ENCODE measurements around the gene HDAC10.

The HDAC10 gene, protein sequence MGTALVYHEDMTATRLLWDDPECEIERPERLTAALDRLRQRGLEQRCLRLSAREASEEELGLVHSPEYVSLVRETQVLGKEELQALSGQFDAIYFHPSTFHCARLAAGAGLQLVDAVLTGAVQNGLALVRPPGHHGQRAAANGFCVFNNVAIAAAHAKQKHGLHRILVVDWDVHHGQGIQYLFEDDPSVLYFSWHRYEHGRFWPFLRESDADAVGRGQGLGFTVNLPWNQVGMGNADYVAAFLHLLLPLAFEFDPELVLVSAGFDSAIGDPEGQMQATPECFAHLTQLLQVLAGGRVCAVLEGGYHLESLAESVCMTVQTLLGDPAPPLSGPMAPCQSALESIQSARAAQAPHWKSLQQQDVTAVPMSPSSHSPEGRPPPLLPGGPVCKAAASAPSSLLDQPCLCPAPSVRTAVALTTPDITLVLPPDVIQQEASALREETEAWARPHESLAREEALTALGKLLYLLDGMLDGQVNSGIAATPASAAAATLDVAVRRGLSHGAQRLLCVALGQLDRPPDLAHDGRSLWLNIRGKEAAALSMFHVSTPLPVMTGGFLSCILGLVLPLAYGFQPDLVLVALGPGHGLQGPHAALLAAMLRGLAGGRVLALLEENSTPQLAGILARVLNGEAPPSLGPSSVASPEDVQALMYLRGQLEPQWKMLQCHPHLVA

GRCh38 chr22:50250555-50251476 is at the start of gene HDAC10:
Gene HDAC10, minus strand, starts transcription at chr22:50251265. Its CDS starts 233 bp downstream, at chr22:50251032.
- DNase-seq, result no peak

- no peak for DNase-seq
These were observed 49.7 kb upstream of the HDAC10 start for GRCh38 chr22:50300620-50301257.

DNA sequence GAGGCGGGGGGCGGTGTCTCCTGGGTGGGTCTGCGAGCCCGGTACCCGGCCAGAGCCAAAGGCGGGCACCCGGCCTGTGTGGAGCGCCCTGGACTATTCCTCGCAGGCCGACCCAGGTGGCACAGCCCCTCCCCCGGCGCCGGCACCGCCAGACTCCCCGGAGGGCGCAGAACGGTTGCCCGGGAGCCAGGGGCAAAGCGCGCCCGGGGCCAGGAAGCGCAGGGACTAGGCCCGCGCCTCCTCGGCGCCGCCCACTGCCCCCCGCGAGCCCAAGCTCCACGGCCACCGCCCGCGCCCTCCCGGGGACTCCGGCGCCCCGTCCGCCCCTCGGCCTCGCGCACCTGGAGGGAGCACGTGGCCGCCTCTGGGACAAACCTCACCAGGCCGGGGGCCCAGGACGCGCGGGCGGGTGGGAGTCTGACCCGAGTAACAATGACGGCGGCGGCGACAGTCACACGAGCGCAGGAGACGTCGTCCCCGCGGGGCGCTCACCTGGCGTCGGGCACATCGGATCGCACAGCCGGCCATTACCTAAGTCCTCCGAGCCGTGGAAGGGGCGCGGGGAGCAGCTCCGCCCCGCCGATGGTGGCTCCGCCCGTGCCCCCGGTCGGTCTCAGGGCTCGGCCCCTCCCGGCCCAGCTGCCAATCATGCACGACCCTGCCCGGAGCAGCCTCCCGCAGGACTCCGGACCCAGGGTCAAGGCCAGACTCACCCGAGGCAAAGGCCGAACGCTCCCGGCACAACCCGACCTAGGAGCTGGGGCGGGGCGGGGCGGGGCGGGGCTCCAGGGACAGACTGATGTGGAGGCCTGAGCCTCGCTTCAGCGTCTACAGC is 48.9 kb upstream of the HDAC10 start:
- no peak for DNase-seq

DNA sequence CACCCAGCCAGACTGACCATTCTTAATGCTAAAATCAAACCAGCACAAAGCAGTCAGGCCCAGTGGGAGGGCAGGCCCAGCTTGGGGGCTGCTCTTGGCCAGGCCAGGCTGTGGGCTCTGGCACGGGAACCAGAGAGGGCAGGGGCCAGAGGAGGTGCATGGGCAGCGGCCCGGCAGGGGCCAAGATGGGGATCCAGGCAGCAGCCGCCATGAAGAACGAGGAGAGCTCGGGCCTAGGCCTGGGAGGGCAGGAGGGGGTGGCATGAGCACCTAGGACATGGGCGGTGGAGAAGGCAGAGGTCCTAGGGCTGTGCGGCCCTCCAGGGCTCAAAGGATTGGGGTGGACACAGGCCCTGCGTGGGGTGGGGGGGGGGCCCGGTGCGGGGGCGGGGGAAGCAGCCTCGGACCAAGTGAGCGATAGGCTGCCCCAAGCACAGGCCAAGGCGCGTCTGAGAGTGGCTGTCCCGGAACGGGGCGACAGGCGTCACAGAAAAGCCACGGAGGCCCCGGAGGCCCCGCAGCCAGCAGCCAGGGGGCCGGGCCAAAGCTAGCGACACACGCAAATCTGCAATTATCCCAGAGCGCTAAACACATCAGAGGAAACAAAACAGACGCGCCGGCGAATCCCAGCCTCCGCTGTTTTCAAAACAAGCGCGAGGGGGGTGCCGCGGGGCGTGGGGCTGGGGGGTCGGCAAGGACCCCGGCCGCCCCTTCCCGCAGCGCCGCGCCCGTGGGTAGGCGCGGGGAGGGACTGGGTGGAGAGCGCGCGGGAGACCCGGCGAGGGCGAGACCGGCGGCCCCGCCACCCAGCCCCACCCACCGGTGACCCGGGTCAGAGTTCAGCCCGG is 48.1 kb upstream of the HDAC10 start:
- DNase-seq, result no peak

DNA sequence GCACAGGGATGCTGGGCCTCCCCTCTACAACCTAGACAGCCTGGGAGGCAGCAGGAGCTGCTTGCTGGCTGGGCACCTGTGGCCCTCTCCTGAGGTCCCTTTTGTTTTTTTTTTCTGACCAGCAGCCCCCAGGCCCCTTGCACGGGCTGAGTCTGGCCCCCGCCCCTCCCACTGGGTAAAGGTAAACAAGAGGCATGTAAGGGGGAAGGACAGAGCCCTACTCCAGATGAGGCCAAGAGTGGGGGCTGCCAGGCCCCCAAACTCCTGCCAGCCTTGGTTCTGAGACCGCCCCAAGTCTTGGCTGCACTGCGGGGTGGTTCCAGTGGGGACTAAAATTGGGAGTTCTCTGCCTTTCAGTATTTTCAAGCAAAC is 47.2 kb upstream of the HDAC10 start:
- no peak for DNase-seq

GRCh38 chr22:50297510-50298265 is 46.6 kb upstream of the HDAC10 start:
- no peak for DNase-seq

DNA sequence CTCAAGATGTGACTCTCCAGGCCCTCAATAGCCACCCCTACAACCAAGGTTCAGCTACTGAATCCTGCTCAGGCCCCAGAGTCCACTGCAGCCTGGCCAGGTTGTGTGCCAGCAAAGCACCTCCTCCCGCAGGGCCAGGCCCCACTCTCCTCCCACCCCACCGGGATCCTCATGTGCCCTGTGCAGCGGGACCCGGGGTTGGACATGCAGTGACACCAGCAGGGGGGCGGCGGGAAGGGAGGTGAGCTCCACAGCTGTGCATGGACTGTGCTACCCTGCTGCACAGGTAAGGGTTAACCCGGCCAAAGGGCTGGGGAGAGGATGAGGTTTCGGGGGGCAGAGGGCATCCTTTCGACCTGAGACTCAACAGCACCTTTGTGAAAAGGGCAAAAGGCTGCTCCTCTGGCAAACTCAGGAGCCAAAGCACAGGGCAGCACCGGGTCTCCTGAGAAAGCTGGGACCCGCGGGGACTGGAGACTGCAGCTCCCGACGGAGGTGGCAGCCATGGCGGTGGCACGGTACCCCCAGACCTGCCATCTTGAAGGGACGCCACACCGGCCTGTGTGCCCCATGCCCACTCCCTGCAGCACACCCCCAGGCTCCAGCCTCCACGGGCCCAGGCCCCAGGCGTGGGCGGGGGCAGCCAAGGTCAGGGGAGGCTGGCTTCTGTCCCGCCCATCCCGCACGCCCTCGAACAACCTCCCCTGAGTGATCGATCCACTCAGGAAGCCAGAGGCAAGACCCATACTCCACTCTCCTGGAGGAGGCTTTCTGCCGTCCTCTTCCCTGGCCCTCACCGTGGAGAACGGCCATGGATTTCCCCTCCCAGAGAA is 45.8 kb upstream of the HDAC10 start:
- DNase-seq, result no peak

GRCh38 chr22:50294319-50294656 is 43.2 kb upstream of the HDAC10 start:
- no peak for DNase-seq

DNA sequence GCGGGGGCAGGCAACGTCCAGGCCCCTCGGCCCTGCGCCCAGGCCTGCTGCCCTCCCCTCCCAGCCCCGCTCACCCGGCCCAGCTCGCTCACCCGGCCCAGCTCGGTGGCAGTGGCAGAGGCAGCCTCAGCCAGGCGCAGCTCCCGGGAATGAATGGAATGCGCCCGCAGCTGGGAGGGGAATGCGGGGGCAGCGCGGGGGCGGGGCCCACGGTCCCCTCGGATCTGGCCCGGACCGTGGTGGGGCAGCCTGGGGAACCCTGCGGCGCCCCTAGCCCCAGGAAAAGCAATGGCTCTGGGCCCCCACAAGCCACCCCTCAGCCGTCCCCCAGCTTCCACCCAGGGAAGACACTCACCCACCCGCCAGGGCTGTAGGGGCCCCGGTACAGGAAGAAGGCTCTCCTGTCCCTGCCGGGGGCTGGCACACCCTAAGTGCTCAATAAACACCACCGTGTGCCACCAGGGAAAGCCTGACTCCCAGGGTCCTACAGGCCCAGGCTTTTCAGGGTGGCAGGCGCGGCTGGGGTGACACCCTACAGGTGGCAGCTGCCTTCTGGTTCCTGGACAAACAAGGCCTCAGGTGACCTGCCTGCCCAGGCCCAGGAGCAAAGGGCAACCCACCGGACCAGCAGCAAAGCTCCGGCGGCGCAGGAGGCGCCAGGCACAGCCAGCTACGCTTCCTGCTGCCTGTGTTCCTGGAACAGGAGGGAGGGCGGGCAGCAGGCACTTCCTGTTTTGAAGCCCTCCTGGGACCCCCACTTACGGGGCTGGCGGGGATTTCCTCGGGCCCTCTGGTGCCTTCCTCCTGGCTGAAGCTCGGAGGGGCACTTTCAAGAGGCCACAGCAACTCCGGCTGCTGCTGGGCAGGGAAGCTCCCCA is 42.6 kb upstream of the HDAC10 start:
- no peak for DNase-seq

- no peak for DNase-seq
These were observed 41.8 kb upstream of the HDAC10 start for GRCh38 chr22:50292643-50293440.

DNA sequence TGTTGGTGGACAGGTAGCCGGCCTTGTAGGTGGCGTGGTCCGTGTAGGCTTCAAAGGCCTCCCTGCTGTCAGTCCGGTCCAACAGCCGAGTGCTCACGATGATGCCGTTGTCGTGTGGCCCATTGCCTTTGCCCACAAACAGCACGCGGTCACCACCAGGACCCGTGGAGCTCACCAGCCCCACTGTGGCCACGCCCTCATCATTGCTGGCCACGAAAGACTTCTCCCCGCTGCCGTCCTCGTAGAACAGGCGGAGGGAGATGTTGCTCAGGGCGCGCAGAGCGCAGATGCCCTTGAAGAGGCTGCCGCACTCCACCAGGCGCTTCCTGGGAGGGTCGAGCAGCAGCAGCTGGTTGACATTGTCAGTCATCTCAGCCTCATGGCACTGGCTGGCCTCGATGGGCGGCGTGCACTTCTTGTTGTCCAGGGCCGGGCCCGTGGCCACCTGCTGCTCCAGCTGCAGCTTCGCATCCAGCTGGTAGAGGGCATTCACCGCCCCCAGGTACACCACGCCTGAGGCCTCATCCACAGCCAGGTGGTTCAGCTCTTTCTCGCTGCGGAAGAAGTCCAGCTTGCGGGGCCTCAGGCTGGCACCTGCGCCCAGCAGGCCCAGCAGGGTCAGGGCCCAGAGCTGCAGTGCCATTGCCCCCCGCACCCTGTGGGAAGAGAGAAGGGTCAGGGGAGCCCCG is 39.0 kb upstream of the HDAC10 start:
- no peak for DNase-seq

DNA sequence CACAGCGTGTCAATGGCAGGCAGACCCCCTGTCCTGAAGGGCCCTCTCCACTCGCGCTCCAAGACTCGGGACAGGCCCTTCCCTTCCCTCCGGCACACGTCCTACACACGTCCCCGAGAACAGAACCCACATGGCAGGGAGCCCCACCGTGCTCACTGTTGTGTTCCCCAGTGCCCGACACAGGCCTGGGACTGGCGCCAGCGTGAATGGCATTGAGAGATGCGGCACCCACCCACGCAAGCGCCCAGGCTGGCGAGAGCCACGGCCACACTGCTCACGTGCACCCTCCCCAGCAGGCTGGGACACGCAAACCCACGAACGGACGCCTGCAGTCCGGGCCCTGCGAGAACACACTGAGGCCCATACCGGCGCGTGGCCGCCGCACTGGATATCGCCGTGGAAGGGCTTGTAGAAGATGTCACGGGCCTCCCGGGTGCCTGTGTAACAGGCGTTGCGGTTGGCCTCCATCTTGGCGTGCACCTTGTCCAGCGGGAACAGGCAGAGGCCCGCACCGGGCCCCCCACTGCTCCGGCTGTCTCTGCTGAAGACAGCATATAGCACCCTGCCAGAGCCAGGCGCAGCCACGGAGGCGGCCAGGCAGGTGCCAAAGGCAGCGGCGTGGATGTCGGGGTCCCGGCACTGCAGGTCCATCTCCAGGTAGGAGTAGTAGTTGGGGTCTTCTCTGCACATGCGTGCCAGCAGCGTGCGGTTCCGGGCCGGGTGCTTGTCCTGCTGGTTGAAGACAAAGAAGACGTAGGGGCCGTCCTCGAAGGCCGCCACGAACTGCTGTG is 38.3 kb upstream of the HDAC10 start:
- DNase-seq, result no peak

- no peak for DNase-seq
These were observed 36.7 kb upstream of the HDAC10 start for GRCh38 chr22:50287731-50288130.

GRCh38 chr22:50286701-50287318 is 35.7 kb upstream of the HDAC10 start:
- DNase-seq, result no peak

DNA sequence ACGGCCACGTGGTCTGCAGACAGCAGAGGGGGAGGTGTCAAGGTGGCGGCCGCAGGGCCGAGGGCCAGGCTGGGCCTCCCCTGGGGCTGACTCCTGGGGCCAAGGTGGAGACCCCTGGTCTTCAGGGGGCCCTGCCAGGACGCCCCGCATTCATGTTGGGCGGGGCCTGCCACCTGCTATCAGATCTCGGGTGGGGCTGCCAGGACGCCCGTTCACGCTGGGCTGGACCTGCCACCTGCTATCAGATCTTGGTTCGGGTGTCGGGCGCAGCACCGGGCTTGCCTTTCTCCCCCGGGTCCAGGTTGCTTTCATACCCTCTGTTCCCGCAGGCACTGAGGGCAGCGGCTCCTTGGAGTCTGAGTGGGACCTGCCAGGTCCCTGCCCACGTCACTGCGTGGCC is 35.2 kb upstream of the HDAC10 start:
- no peak for DNase-seq

Data from NCI-H1092 (cell line).